Measurements from ENCODE around the gene TMC5.

The TMC5 gene

GRCh38 chr16:19432429-19432828, 14.7 kb downstream of the TMC5 start:
- Histone ChIP-seq H3K4me1 (ENCODE audit: control insufficient read depth, insufficient read depth, low read length, poor library complexity, severe bottlenecking) (no peaks in the 10 kb centered on the region), H3K4me3 (ENCODE audit: extremely low read depth, insufficient read depth, low read length, poor library complexity, severe bottlenecking) (no peak overlapping the region), H3K9me3 (ENCODE audit: control insufficient read depth, low read length) (no peaks in the 10 kb centered on the region), H3K27ac (ENCODE audit: low read depth, low read length, severe bottlenecking) (no peak overlapping the region), H3K36me3 (ENCODE audit: control insufficient read depth, insufficient read depth, low read length) (no peaks in the 10 kb centered on the region)

- H3K27ac ChIP-seq (ENCODE audit: low read depth, low read length, severe bottlenecking): no peak overlapping the region
- H3K4me1 ChIP-seq (ENCODE audit: control insufficient read depth, insufficient read depth, low read length, poor library complexity, severe bottlenecking): no peaks in the 10 kb centered on the region
- no peaks in the 10 kb centered on the region for H3K36me3 ChIP-seq (ENCODE audit: control insufficient read depth, insufficient read depth, low read length)
- 100% methylated on average over 1 of the region's 1 CpG; no CpG with 5 or more reads in 1 of the 2 experiments for WGBS, 2 experiments (ENCODE audit: insufficient coverage in 2 of 2)
- no peak overlapping the region for H3K4me3 ChIP-seq (ENCODE audit: extremely low read depth, insufficient read depth, low read length, poor library complexity, severe bottlenecking)
- H3K9me3 ChIP-seq (ENCODE audit: control insufficient read depth, low read length): no peaks in the 10 kb centered on the region
Observed at GRCh38 chr16:19434584-19434983, 16.9 kb downstream of the TMC5 start.

- H3K4me1 ChIP-seq (ENCODE audit: control insufficient read depth, insufficient read depth, low read length, poor library complexity, severe bottlenecking): no peaks in the 10 kb centered on the region
- 93 to 100% methylated on average over 1 of the region's 1 CpG for WGBS, 2 experiments (ENCODE audit: insufficient coverage in 2 of 2)
- H3K9me3 ChIP-seq (ENCODE audit: control insufficient read depth, low read length): no peaks in the 10 kb centered on the region
- H3K36me3 ChIP-seq (ENCODE audit: control insufficient read depth, insufficient read depth, low read length): no peaks in the 10 kb centered on the region
- H3K4me3 ChIP-seq (ENCODE audit: extremely low read depth, insufficient read depth, low read length, poor library complexity, severe bottlenecking): no peak overlapping the region
- no peak overlapping the region for H3K27ac ChIP-seq (ENCODE audit: low read depth, low read length, severe bottlenecking)
Observed at GRCh38 chr16:19436540-19436939, 18.9 kb downstream of the TMC5 start.

- no peak overlapping the region for H3K27ac ChIP-seq (ENCODE audit: low read depth, low read length, severe bottlenecking)
- H3K4me3 ChIP-seq (ENCODE audit: extremely low read depth, insufficient read depth, low read length, poor library complexity, severe bottlenecking): no peak overlapping the region
- H3K36me3 ChIP-seq (ENCODE audit: control insufficient read depth, insufficient read depth, low read length): no peaks in the 10 kb centered on the region
- WGBS, 2 experiments (ENCODE audit: insufficient coverage in 2 of 2): 100% methylated on average over 1 to 2 of the region's 4 CpGs
- H3K4me1 ChIP-seq (ENCODE audit: control insufficient read depth, insufficient read depth, low read length, poor library complexity, severe bottlenecking): no peaks in the 10 kb centered on the region
- H3K9me3 ChIP-seq (ENCODE audit: control insufficient read depth, low read length): no peaks in the 10 kb centered on the region
Observed at GRCh38 chr16:19437280-19437679, 19.6 kb downstream of the TMC5 start.

- no peaks in the 10 kb centered on the region for H3K9me3 ChIP-seq (ENCODE audit: control insufficient read depth, low read length)
- H3K4me3 ChIP-seq (ENCODE audit: extremely low read depth, insufficient read depth, low read length, poor library complexity, severe bottlenecking): no peak overlapping the region
- WGBS, 2 experiments (ENCODE audit: insufficient coverage in 2 of 2): no CpG with 5 or more reads among the region's 1 CpG
- H3K4me1 ChIP-seq (ENCODE audit: control insufficient read depth, insufficient read depth, low read length, poor library complexity, severe bottlenecking): no peaks in the 10 kb centered on the region
- H3K27ac ChIP-seq (ENCODE audit: low read depth, low read length, severe bottlenecking): no peak overlapping the region
- H3K36me3 ChIP-seq (ENCODE audit: control insufficient read depth, insufficient read depth, low read length): no peaks in the 10 kb centered on the region
Observed at GRCh38 chr16:19438739-19439138, 21.1 kb downstream of the TMC5 start.

- Histone ChIP-seq H3K9me3 (ENCODE audit: control insufficient read depth, low read length) (no peaks in the 10 kb centered on the region), H3K4me1 (ENCODE audit: control insufficient read depth, insufficient read depth, low read length, poor library complexity, severe bottlenecking) (no peaks in the 10 kb centered on the region), H3K4me3 (ENCODE audit: extremely low read depth, insufficient read depth, low read length, poor library complexity, severe bottlenecking) (no peak overlapping the region), H3K27ac (ENCODE audit: low read depth, low read length, severe bottlenecking) (no peak overlapping the region), H3K36me3 (ENCODE audit: control insufficient read depth, insufficient read depth, low read length) (no peaks in the 10 kb centered on the region)
- 94 to 100% methylated on average over 2 of the region's 4 CpGs for whole genome bisulfite sequencing, 2 experiments (ENCODE audit: insufficient coverage in 2 of 2)
Observed at GRCh38 chr16:19439483-19439882, 21.8 kb downstream of the TMC5 start.

- WGBS, 2 experiments (ENCODE audit: insufficient coverage in 2 of 2): 64 to 81% methylated on average over 1 of the region's 1 CpG
- H3K9me3 ChIP-seq (ENCODE audit: control insufficient read depth, low read length): no peaks in the 10 kb centered on the region
Observed at GRCh38 chr16:19443659-19444058, 26.0 kb downstream of the TMC5 start.

GRCh38 chr16:19446300-19446846, 28.7 kb downstream of the TMC5 start:
- WGBS, 2 experiments (ENCODE audit: insufficient coverage in 2 of 2): 92 to 95% methylated on average over 3 to 4 of the region's 4 CpGs
- Histone ChIP-seq H3K9me3 (ENCODE audit: control insufficient read depth, low read length) (no peaks in the 10 kb centered on the region), H3K27ac (ENCODE audit: low read depth, low read length, severe bottlenecking) (no peak overlapping the region)

More at GRCh38 chr16:19443659-19444058, 26.0 kb downstream of the TMC5 start:
- Histone ChIP-seq H3K4me1 (ENCODE audit: control insufficient read depth, insufficient read depth, low read length, poor library complexity, severe bottlenecking) (no peaks in the 10 kb centered on the region), H3K4me3 (ENCODE audit: extremely low read depth, insufficient read depth, low read length, poor library complexity, severe bottlenecking) (no peak overlapping the region), H3K36me3 (ENCODE audit: control insufficient read depth, insufficient read depth, low read length) (no peaks in the 10 kb centered on the region), H3K27ac (ENCODE audit: low read depth, low read length, severe bottlenecking) (no peak overlapping the region)

GRCh38 chr16:19446886-19447285, 29.2 kb downstream of the TMC5 start:
- Histone ChIP-seq H3K4me3 (ENCODE audit: extremely low read depth, insufficient read depth, low read length, poor library complexity, severe bottlenecking) (no peak overlapping the region), H3K4me1 (ENCODE audit: control insufficient read depth, insufficient read depth, low read length, poor library complexity, severe bottlenecking) (no peaks in the 10 kb centered on the region), H3K36me3 (ENCODE audit: control insufficient read depth, insufficient read depth, low read length) (no peaks in the 10 kb centered on the region), H3K9me3 (ENCODE audit: control insufficient read depth, low read length) (no peaks in the 10 kb centered on the region), H3K27ac (ENCODE audit: low read depth, low read length, severe bottlenecking) (no peak overlapping the region)
- WGBS, 2 experiments (ENCODE audit: insufficient coverage in 2 of 2): 93 to 95% methylated on average over 4 to 5 of the region's 5 CpGs

More at GRCh38 chr16:19446300-19446846, 28.7 kb downstream of the TMC5 start:
- H3K4me3 ChIP-seq (ENCODE audit: extremely low read depth, insufficient read depth, low read length, poor library complexity, severe bottlenecking): no peak overlapping the region
- H3K36me3 ChIP-seq (ENCODE audit: control insufficient read depth, insufficient read depth, low read length): no peaks in the 10 kb centered on the region
- H3K4me1 ChIP-seq (ENCODE audit: control insufficient read depth, insufficient read depth, low read length, poor library complexity, severe bottlenecking): no peaks in the 10 kb centered on the region

- Histone ChIP-seq H3K36me3 (ENCODE audit: control insufficient read depth, insufficient read depth, low read length) (no peaks in the 10 kb centered on the region), H3K9me3 (ENCODE audit: control insufficient read depth, low read length) (no peaks in the 10 kb centered on the region), H3K4me3 (ENCODE audit: extremely low read depth, insufficient read depth, low read length, poor library complexity, severe bottlenecking) (no peak overlapping the region), H3K4me1 (ENCODE audit: control insufficient read depth, insufficient read depth, low read length, poor library complexity, severe bottlenecking) (no peaks in the 10 kb centered on the region), H3K27ac (ENCODE audit: low read depth, low read length, severe bottlenecking) (no peak overlapping the region)
- 100% methylated on average over 2 to 3 of the region's 3 CpGs for WGBS, 2 experiments (ENCODE audit: insufficient coverage in 2 of 2)
Observed at GRCh38 chr16:19450186-19450585, 32.5 kb downstream of the TMC5 start.

- no peak overlapping the region for H3K4me3 ChIP-seq (ENCODE audit: extremely low read depth, insufficient read depth, low read length, poor library complexity, severe bottlenecking)
- no peaks in the 10 kb centered on the region for H3K9me3 ChIP-seq (ENCODE audit: control insufficient read depth, low read length)
- no peaks in the 10 kb centered on the region for H3K4me1 ChIP-seq (ENCODE audit: control insufficient read depth, insufficient read depth, low read length, poor library complexity, severe bottlenecking)
- H3K36me3 ChIP-seq (ENCODE audit: control insufficient read depth, insufficient read depth, low read length): no peaks in the 10 kb centered on the region
- H3K27ac ChIP-seq (ENCODE audit: low read depth, low read length, severe bottlenecking): no peak overlapping the region
- 94 to 96% methylated on average over 4 to 8 of the region's 9 CpGs for WGBS, 2 experiments (ENCODE audit: insufficient coverage in 2 of 2)
Observed at GRCh38 chr16:19458722-19459379, 41.2 kb downstream of the TMC5 start.
